Glutamatergic neuron (in vitro differentiated cells): ENCODE measurements around the gene N4BP2L1. TPM values are rescaled to one million over a fixed set of nuclear protein-coding genes. Genes with fewer than 3 reads are reported as not detected.
A peak's percentile ranks its signal among the peaks of the same experiment; 100 is the strongest.

Source experiments
- DNase-seq: peaks from one replicate; pipeline ENCODE4 v3.0.0; 2022
- H3K27ac Mint-ChIP-seq: one replicate; pipeline ENCODE4 v1.8.0; 2020; ENCODE audit warnings: mild to moderate bottlenecking, mixed read lengths, inconsistent platforms; ENCODE audit not compliant: unreplicated experiment
- H3K27me3 Mint-ChIP-seq: one replicate; pipeline ENCODE4 v1.8.0; 2020; ENCODE audit warnings: mild to moderate bottlenecking, moderate library complexity, mixed read lengths, inconsistent platforms; ENCODE audit not compliant: unreplicated experiment
- H3K36me3 Mint-ChIP-seq: one replicate; pipeline ENCODE4 v1.8.0; 2020; ENCODE audit warnings: mild to moderate bottlenecking, mixed read lengths, inconsistent platforms; ENCODE audit not compliant: unreplicated experiment
- H3K4me1 Mint-ChIP-seq: one replicate; pipeline ENCODE4 v1.8.0; 2020; ENCODE audit warnings: mild to moderate bottlenecking, low read depth, mixed read lengths, inconsistent platforms; ENCODE audit not compliant: unreplicated experiment
- H3K4me3 Mint-ChIP-seq: one replicate; pipeline ENCODE4 v1.8.0; 2020; ENCODE audit warnings: mild to moderate bottlenecking, mixed read lengths, inconsistent platforms; ENCODE audit not compliant: unreplicated experiment
- H3K9me3 Mint-ChIP-seq: one replicate; pipeline ENCODE4 v1.8.0; 2020; ENCODE audit warnings: mild to moderate bottlenecking, moderate library complexity, mixed read lengths, inconsistent platforms; ENCODE audit not compliant: unreplicated experiment
- long read RNA-seq: library from polyadenylated mRNA; unstranded; transcript quantifications from one replicate; pipeline ENCODE4 v2.0.0, GENCODE V29; 2020; ENCODE audit not compliant: unreplicated experiment
- total RNA-seq: library from RNA; stranded (reverse); fragmentation: NEBNext Ultra II Directional; extraction: Animal tissue kit (Norgen Biotek cat#: 25700); gene quantifications from one replicate; pipeline ENCODE4 v1.2.1, GENCODE V29; 2021; ENCODE audit not compliant: unreplicated experiment
- TF ChIP-seq, protein P1 (sequence below): fragments of 200-600 bp; sonication (generic); IDR thresholded peaks from one replicate; pipeline ENCODE4 v1.5.0; 2021; ENCODE audit not compliant: partially characterized antibody, unreplicated experiment

Gene N4BP2L1
- 1.9 TPM for total RNA-seq
- long read RNA-seq, result 0 reads

DNA sequence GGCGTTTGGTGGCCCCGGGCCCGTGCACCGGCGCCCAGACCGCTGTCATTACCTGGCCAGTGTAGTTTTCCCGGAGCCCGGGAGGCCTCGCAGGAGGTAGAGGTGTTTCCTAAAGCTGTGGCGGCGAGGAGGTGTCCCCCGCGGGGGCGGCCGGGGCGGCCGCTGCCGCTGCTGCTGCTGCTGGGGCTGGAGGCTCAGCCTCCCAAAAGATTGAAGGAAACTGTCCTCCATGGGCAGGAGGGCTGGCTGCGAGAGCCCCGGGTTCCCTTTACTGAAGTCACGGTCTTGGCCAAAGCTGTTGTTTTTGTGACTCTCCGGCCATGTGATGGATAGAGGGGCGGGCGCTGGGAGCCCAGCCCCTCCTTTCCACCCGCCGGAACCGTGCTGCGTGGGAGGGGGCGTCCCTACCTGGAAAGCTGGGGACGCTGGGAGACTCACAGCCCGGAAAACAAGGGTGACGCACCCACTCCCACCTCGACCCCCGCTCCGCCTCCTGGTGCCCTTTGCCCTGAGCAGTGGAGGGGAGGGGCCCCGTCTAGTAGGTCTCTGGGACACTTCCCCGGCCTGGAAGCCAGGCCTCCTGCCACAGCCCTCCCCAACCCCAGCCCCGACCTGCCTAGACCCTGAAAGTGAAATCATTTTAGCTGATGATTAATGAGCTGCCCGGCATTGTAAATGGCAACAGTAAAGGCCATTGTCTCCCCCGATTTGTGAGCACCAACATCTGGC is at the start of gene N4BP2L1:
Gene N4BP2L1 (minus strand): TSS at position 279 of the 729 bp plus-strand sequence. CDS start 48 bp downstream, at position 231.
- Mint-ChIP-seq H3K36me3 (peaks cover 7% of the 10 kb centered on the region), H3K9me3 (peaks cover 5% of the 10 kb centered on the region), H3K27me3 (peaks cover 13% of the 10 kb centered on the region), H3K27ac (no peak within 1 kb of the TSS), H3K4me3 (peak within 1 kb of the TSS; percentile 89), H3K4me1 (peaks cover 7% of the 10 kb centered on the region)
- peak; percentile 27 for DNase-seq
- TF ChIP-seq, protein P1, sequence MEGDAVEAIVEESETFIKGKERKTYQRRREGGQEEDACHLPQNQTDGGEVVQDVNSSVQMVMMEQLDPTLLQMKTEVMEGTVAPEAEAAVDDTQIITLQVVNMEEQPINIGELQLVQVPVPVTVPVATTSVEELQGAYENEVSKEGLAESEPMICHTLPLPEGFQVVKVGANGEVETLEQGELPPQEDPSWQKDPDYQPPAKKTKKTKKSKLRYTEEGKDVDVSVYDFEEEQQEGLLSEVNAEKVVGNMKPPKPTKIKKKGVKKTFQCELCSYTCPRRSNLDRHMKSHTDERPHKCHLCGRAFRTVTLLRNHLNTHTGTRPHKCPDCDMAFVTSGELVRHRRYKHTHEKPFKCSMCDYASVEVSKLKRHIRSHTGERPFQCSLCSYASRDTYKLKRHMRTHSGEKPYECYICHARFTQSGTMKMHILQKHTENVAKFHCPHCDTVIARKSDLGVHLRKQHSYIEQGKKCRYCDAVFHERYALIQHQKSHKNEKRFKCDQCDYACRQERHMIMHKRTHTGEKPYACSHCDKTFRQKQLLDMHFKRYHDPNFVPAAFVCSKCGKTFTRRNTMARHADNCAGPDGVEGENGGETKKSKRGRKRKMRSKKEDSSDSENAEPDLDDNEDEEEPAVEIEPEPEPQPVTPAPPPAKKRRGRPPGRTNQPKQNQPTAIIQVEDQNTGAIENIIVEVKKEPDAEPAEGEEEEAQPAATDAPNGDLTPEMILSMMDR, result no peak

DNA sequence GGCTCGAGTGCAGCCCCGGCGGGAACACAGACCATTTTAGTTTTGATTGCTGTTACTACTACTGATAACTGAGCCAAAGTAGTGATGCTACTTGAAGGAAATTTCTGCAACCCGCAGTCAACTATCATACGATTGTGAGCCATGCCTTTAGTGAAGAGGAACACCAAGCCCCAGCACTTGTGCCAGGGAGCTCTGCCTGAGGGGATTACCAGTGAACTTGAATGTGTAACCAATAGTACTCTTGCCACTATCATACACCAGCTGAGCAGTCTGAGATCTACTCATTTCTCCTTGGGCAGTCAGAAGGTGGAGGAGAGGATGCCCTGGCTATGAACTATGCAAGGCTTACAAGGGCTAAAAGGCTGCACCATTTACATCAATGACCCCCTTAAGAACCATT is 49.0 kb upstream of the N4BP2L1 start:
- TF ChIP-seq, protein P1, result no peak
- Mint-ChIP-seq H3K4me1 (no peaks in the 10 kb centered on the region), H3K36me3 (no peaks in the 10 kb centered on the region)

DNA sequence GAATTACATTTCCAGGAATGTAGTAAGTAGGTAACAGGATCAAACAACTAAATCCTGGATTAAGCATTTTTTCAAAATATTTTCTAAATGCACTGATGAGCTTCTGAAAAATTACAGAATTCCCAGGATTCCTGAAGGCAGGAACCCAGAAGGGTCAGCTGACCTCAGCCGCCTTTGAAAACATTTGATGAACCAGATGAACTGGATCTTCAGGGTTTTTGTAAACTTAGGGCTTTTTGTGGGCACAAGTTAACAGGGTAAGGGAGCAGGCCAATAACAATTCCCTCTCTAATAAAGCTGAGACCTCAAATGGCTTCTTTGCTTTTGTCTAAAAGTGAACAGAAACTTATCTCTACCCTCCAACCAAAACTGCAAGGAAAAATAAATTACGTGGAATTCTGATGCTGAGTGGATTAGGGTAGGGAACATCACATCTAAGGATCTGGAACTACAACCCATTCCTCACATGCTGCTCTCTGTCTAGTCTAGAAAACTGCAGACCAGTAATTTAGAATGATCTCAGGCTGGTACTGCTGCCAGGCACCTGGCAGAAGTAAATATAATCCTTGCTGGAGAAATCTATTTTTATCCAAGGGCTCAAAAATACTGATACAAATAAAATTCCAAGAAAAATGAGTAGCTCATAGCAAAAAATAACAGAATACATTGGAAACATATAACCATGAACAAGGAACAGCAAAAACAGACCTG is 48.2 kb upstream of the N4BP2L1 start:
- no peak for DNase-seq
- H3K4me1 Mint-ChIP-seq, result no peaks in the 10 kb centered on the region
- H3K27ac Mint-ChIP-seq, result no peak overlapping the region
- H3K27me3 Mint-ChIP-seq, result peaks cover 2% of the 10 kb centered on the region
- no peaks in the 10 kb centered on the region for H3K36me3 Mint-ChIP-seq
- H3K9me3 Mint-ChIP-seq, result no peaks in the 10 kb centered on the region
- H3K4me3 Mint-ChIP-seq, result no peak overlapping the region
- TF ChIP-seq, protein P1, result no peak

More for the DNA sequence above, 49.0 kb upstream of the N4BP2L1 start:
- DNase-seq, result no peak
- Mint-ChIP-seq H3K9me3 (no peaks in the 10 kb centered on the region), H3K27ac (no peak overlapping the region), H3K27me3 (peaks cover 2% of the 10 kb centered on the region), H3K4me3 (no peak overlapping the region)

DNA sequence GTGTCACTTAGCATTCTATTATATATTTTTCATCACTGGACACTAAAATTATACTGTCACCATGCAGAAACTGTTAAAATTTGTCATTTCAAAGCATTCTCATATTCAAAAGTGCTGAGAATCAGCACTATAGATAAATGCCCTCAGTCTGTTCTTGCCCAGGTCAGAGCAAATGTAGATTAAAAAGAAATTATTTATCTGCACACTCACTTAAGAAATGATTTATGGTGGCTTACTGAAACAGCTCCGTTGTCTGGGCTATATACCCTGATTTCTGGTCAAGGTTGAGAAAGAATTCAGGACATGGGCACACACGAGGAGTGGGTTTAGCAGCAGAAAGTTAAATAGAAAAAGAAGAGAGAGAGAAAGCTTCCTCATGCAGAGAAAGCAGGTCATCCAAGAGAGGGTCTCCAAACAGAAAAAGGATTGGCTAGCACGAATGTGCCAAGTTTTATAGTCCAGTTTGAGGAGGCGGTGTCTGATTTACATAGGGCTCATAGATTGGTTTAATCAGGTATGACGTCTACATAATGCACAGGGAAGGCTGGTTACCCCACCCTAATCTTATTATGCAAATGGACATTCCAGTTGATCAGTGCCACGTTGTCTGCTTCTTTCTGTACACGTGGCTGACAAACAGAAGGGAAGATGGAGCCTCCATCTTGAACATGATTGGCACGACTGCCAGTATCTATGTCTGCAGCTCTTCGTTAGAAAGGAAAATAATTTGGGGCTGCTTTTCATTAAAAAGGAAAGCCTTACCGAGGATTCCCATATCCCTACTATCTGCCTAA is 47.3 kb upstream of the N4BP2L1 start:
- H3K4me1 Mint-ChIP-seq, result no peaks in the 10 kb centered on the region
- no peaks in the 10 kb centered on the region for H3K36me3 Mint-ChIP-seq
- no peak for DNase-seq
- H3K4me3 Mint-ChIP-seq, result no peak overlapping the region
- no peak overlapping the region for H3K27ac Mint-ChIP-seq
- H3K27me3 Mint-ChIP-seq, result peaks cover 2% of the 10 kb centered on the region
- no peaks in the 10 kb centered on the region for H3K9me3 Mint-ChIP-seq
- TF ChIP-seq, protein P1, result no peak
